ENCODE data around the gene KDM8. TPM values are rescaled to one million over a fixed set of nuclear protein-coding genes. Genes with fewer than 3 reads are reported as not detected.

Gene KDM8
- total and polyA plus RNA-seq, 2 donors (not counting 3 experiments of a cell fraction or from before 2014, with no cell fraction given), result 5.1 to 8.4 TPM

GRCh38 chr16:27174007-27174406 lies 29.3 kb upstream of the KDM8 start:
- TF ChIP-seq MAX (IDR thresholded peaks at IDR 0.05; ENCODE audit: insufficient read depth, insufficient read length) (no peak), FOS (IDR thresholded peaks at IDR 0.05; ENCODE audit: borderline replicate concordance, insufficient read depth, low read length) (no peak), POLR2A (IDR thresholded peaks at IDR 0.05; ENCODE audit: low read depth, low read length) (no peak), MYC (IDR thresholded peaks at IDR 0.05; ENCODE audit: low read depth, low read length) (no peak), GATA2 (IDR thresholded peaks at IDR 0.05; ENCODE audit: insufficient read depth, insufficient read length, low read depth, low read length) (peak; percentile 66)
- Histone ChIP-seq H3K36me3 (ENCODE audit: control insufficient read depth in 2 of 2, extremely low read depth in 1 of 2, insufficient read depth in 2 of 2, low read length in 2 of 2) (no peaks in the 10 kb centered on the region), H3K4me1 (ENCODE audit: control insufficient read depth, extremely low read depth, insufficient read depth, low read length) (peaks cover 14% of the 10 kb centered on the region), H3K9me1 (replicated peaks; ENCODE audit: control insufficient read depth, extremely low read depth, insufficient read depth, low read length) (no peaks in the 10 kb centered on the region), H3K4me2 (ENCODE audit: insufficient read depth, low read length) (no peak overlapping the region), H3K27me3 (ENCODE audit: control insufficient read depth in 2 of 2, insufficient read depth in 2 of 2, low read length in 2 of 2) (no peaks in the 10 kb centered on the region), H3K79me2 (ENCODE audit: control insufficient read depth, insufficient read depth, low read length) (no peaks in the 10 kb centered on the region), H4K20me1 (replicated peaks; ENCODE audit: control insufficient read depth, extremely low read depth, insufficient read depth, low read length) (no peaks in the 10 kb centered on the region), H3K4me3 (replicated peaks in 1 of 3; ENCODE audit: insufficient read depth in 1 of 3, low read depth in 1 of 3, low read length in 3 of 3) (no peak overlapping the region), H3K27ac (ENCODE audit: insufficient read depth, low read depth, low read length) (no peak overlapping the region), H3K9me3 (replicated peaks; ENCODE audit: control insufficient read depth, insufficient read depth, low read length) (no peaks in the 10 kb centered on the region), H2AFZ (ENCODE audit: low read depth, low read length) (no peak overlapping the region), H3K9ac (replicated peaks; ENCODE audit: extremely low read depth, insufficient read depth, low read length) (no peak overlapping the region)
- POLR2A ChIA-PET, result no interaction called here
- intact Hi-C loops (cut with micrococcal nuclease), result no loop called here
- dilution Hi-C loops (cut with MboI; ENCODE audit: extremely low pct_ligation_motif_present, low sequenced_read_pairs), result no loop called here
- CTCF ChIA-PET, result interaction anchor here (1.0 to 1.5 kb wide), 3 partner anchors 192 to 200 kb away, joined by 3 to 4 read pairs (median 3); no protein-coding TSS in a partner anchor
- DNase-seq (ENCODE audit: low read depth, low spot score), result no peak
- no peak for FAIRE-seq
- no TSS peak for BruUV-seq (replicated peaks)

- H3K4me1 ChIP-seq (ENCODE audit: control insufficient read depth, extremely low read depth, insufficient read depth, low read length), result peaks cover 18% of the 10 kb centered on the region
- H3K9me1 ChIP-seq (replicated peaks; ENCODE audit: control insufficient read depth, extremely low read depth, insufficient read depth, low read length), result no peaks in the 10 kb centered on the region
- no peaks in the 10 kb centered on the region for H4K20me1 ChIP-seq (replicated peaks; ENCODE audit: control insufficient read depth, extremely low read depth, insufficient read depth, low read length)
- dilution Hi-C loops (cut with MboI; ENCODE audit: extremely low pct_ligation_motif_present, low sequenced_read_pairs), result no loop called here
- H3K9ac ChIP-seq (replicated peaks; ENCODE audit: extremely low read depth, insufficient read depth, low read length), result no peak overlapping the region
- FAIRE-seq, result no peak
- no peak for DNase-seq (ENCODE audit: low read depth, low spot score)
- no peaks in the 10 kb centered on the region for H3K36me3 ChIP-seq (ENCODE audit: control insufficient read depth in 2 of 2, extremely low read depth in 1 of 2, insufficient read depth in 2 of 2, low read length in 2 of 2)
- H3K4me2 ChIP-seq (ENCODE audit: insufficient read depth, low read length), result no peak overlapping the region
- H3K4me3 ChIP-seq (replicated peaks in 1 of 3; ENCODE audit: insufficient read depth in 1 of 3, low read depth in 1 of 3, low read length in 3 of 3), result no peak overlapping the region
- H3K79me2 ChIP-seq (ENCODE audit: control insufficient read depth, insufficient read depth, low read length), result no peaks in the 10 kb centered on the region
- TF ChIP-seq MAX (IDR thresholded peaks at IDR 0.05; ENCODE audit: insufficient read depth, insufficient read length) (no peak), GATA2 (IDR thresholded peaks at IDR 0.05; ENCODE audit: insufficient read depth, insufficient read length, low read depth, low read length) (peak; percentile 20)
- no peaks in the 10 kb centered on the region for H3K9me3 ChIP-seq (replicated peaks; ENCODE audit: control insufficient read depth, insufficient read depth, low read length)
- no peaks in the 10 kb centered on the region for H3K27me3 ChIP-seq (ENCODE audit: control insufficient read depth in 2 of 2, insufficient read depth in 2 of 2, low read length in 2 of 2)
- no TSS peak for BruUV-seq (replicated peaks)
- no peak overlapping the region for H3K27ac ChIP-seq (ENCODE audit: insufficient read depth, low read depth, low read length)
- CTCF ChIA-PET, result no interaction called here
- POLR2A ChIA-PET, result no interaction called here
- intact Hi-C loops (cut with micrococcal nuclease), result no loop called here
- H2AFZ ChIP-seq (ENCODE audit: low read depth, low read length), result no peak overlapping the region
These were observed 28.5 kb upstream of the KDM8 start for GRCh38 chr16:27174798-27175197.
